ENCODE results near the gene LMAN1L.

The LMAN1L gene

DNA sequence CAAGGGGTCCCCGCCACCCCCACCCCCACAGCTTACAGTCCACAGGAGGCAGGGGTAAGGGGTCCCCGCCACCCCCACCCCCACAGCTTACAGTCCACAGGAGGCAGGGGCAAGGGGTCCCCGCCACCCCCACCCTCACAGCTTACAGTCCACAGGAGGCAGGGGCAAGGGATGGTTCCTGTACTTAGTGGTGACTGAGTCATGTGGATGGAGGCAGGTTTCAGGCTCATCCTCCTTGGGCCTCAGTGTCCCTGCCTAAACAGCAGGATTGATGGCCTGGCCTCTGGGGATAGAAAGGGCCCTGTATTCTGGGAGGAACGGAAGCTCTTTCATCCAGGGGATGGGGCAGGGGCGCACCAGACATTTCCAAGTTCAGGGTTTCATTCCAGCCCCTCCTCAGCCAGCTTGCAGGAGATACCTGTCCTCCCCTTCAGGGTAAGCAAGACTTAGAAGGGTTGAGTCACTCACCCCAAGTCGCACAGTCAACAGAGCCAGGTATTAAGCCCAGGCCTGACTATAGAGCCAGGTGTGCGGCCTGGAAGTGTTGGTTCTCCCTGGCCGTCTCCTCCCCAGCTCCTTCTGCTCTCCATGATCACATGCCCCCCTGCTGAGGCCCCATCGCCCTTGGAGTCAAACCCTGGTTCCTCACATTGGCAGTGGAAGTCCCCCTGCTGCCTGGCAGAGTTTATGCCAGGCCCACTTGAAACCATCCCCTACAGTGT is 18.2 kb upstream of the LMAN1L start:
- no peak for DNase-seq (ENCODE audit: low spot score)

DNA sequence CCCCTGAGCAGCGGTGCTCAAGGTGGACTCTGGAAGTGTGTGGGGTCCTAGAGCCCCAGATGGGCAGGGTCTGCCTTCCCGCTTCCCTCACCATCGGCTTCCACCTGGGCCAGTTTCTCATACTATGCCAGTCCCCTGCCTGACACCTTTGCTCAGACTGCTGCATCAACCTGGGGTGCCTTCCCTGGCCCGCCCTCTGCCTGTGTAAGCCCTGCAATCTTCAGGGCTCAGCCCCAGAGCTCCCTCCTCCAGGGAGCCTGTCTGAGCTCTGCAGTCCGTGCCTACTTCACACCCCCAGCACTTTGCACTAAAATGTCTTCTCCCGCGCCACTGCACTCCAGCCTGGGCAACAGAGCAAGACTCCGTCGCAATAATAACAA is 17.7 kb upstream of the LMAN1L start:
- no peak for DNase-seq (ENCODE audit: low spot score)

DNA sequence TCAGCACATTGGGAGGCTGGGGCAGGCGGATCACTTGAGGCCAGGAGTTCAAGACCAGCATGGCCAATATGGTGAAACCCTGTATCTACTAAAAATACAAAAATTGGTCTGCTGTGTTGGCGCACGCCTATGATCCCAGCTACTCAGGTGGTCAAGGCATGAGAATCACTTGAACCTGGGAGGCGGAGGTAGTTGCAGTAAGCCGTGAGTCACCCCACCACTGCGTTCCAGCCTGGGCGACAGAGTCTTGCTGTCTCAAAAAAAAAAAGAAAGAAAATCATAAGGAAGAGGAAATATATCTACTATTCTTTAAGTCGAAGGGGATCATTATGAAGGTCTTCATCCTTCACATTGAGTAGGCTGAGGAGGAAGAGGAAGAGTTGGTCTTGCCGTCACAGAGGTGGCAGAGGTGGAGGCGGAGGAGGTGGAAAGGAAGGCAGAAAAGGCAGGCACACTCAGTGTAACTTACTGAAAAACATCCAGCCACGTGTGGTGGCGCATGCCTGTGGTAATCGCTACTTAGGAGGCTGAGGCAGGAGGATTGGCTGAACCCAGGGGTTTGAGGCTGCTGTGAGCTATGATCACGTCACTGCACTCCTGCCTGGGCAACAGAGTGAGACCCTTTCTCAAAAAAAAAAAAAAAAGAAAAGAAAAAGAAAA is 16.5 kb upstream of the LMAN1L start:
- no peak for DNase-seq (ENCODE audit: low spot score)

DNA sequence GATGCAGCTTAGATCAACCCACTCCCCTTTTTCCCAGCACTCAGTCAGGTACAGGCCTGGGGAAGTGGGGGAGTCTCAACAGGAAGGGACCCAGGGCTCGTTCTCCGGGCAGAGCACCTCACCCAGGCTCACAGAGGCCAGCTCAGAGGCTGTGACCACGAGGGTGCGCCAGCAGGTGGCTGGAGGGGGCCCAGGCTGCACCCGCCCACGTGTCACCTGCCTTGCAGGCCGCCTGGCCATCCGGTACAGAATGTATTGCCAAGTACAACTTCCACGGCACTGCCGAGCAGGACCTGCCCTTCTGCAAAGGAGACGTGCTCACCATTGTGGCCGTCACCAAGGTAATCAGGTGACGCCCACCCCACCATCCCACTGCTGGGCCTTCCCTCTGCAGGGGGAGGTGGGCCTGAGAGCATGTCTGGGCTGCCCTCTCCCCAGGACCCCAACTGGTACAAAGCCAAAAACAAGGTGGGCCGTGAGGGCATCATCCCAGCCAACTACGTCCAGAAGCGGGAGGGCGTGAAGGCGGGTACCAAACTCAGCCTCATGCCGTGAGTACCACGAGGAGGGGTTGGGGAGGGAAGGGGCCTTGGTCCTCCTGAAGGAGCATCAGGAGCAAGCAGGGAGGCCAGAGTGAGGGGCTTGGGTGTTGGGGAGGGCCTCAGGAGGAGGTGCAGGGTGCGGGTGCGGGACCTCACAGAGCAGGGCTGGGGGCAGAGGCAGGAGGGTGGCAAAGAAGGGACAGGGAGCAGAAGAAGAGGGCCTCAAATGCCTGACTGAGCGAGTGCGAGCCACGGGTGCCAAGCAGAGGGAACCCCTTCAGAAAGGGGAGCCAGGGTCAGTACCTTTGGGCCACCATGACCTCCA is 14.0 kb upstream of the LMAN1L start:
- DNase-seq (ENCODE audit: low spot score): no peak

DNA sequence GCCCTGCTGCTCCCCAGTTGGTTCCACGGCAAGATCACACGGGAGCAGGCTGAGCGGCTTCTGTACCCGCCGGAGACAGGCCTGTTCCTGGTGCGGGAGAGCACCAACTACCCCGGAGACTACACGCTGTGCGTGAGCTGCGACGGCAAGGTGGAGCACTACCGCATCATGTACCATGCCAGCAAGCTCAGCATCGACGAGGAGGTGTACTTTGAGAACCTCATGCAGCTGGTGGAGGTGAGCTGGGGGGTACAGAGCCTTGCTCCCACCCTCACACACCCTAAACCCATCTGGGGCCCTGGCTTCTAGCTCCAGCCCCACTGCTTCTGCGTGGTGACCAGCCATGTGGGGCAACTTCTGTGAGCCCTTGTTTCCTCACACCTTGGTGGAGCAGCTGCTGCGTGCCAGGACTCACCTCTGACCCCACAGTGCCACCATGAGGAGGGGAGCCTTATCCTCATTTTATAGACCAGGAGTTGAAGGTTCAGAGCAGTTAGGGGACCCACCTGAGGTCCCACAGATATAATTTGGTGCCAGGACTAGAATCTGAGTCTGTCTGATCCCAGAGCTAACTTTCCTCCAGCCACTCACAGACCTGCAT is 13.3 kb upstream of the LMAN1L start:
- no peak for DNase-seq (ENCODE audit: low spot score)

DNA sequence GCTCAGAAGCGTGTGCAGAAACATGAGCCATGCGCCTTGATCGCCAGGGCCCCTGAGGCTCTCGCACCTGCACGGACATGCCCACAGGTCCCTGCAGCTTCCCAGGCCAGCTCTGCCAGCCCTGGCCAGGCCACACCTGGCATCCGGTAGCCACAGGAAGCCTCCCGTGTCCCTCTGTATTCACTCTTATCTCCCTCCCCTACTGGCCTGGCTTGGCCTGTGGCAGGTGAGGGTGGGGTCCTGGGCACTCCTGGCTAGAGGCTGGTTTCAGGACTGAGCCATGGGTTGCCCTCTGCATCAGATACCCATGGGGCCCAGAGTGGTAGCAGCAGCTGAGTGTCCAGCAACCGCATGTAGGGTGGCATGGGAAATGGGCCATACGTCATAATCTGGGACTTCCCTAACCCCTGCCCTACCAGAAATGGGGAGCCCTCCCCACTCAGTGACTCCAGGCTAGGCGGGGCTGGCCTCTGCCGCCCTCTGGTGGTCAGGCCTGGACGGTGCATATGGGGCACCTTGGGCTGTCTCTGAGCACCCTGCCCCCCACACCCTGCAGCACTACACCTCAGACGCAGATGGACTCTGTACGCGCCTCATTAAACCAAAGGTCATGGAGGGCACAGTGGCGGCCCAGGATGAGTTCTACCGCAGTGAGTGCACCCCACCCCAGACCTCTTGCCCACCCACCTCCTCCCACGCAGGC is 12.6 kb upstream of the LMAN1L start:
- peak; percentile 81 for DNase-seq (ENCODE audit: low spot score)

DNA sequence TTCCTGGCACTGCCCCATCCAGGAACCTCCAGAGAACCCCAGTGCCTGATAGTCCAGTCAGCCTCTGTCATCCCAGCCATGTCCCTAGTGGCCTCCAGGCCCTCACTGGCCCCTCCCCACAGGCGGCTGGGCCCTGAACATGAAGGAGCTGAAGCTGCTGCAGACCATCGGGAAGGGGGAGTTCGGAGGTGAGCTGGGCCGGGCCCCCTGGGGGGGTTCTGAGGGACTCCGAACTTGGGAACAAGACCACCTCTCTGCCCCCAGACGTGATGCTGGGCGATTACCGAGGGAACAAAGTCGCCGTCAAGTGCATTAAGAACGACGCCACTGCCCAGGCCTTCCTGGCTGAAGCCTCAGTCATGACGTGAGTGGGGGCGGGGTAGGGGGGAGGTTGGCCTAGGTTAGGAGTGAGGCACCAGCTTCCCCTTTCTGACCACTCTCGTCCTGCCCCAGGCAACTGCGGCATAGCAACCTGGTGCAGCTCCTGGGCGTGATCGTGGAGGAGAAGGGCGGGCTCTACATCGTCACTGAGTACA is 12.0 kb upstream of the LMAN1L start:
- no peak for DNase-seq (ENCODE audit: low spot score)

DNA sequence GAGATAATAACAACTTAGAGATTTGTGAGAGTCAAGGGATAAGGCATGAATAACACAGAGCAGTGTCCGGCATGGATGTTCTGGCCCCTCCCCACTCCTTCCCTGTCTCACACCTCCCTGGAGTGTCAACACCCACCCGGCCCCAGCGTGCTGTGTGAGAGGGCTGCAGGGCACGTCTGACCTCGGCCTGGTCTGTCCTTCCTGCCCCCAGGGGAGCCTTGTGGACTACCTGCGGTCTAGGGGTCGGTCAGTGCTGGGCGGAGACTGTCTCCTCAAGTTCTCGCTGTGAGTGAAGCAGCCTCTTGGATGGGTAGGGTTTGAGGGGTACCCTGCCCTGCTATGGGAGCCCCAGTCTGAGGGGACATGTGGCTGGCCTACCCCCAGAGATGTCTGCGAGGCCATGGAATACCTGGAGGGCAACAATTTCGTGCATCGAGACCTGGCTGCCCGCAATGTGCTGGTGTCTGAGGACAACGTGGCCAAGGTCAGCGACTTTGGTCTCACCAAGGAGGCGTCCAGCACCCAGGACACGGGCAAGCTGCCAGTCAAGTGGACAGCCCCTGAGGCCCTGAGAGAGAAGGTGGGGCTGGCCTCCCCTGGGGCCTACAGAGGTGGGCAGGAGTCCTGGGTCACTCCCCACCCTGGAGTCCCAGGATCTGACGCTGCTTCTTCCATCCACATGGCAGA is 11.2 kb upstream of the LMAN1L start:
- no peak for DNase-seq (ENCODE audit: low spot score)

DNA sequence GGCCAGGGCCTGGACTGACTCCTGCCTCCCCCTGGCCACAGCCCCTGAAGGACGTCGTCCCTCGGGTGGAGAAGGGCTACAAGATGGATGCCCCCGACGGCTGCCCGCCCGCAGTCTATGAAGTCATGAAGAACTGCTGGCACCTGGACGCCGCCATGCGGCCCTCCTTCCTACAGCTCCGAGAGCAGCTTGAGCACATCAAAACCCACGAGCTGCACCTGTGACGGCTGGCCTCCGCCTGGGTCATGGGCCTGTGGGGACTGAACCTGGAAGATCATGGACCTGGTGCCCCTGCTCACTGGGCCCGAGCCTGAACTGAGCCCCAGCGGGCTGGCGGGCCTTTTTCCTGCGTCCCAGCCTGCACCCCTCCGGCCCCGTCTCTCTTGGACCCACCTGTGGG is 10.3 kb upstream of the LMAN1L start:
- DNase-seq (ENCODE audit: low spot score): no peak

DNA sequence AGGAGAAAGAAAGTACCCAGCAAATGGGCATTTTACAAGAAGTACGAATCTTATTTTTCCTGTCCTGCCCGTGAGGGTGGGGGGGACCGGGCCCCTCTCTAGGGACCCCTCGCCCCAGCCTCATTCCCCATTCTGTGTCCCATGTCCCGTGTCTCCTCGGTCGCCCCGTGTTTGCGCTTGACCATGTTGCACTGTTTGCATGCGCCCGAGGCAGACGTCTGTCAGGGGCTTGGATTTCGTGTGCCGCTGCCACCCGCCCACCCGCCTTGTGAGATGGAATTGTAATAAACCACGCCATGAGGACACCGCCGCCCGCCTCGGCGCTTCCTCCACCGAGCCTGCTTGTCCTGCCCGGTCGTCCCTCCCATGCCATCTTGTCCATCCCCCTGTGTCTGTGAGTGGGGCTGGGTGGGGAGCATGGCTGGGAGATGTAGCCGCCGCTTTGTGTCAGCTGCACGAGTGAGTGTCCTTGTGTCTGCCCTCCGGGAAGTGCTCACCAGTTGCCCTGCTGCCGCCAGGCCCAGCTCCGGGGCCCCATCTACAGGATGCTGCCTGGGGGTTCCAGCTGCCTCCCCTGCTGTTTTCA is 9.7 kb upstream of the LMAN1L start:
- no peak for DNase-seq (ENCODE audit: low spot score)

DNA sequence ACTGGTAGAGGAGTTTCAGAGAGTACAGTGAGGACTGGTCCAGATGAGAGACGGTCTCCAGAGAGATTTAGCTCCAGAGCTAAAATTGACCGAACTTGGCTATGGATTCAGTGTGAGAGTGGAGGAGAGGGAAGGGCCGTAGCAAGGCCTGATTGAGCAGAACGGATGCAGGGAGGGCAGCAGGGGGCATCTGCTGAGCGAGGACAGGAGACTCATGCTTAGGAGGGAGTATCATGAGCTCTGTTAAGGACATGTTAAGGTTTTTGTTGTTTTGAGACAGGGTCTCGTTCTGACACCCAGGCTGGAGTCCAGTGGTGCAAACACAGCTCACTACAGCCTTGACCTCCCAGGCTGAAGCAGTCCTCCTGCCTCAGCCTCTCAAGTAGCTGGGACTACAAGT is 7.7 kb upstream of the LMAN1L start:
- DNase-seq (ENCODE audit: low spot score): no peak

DNA sequence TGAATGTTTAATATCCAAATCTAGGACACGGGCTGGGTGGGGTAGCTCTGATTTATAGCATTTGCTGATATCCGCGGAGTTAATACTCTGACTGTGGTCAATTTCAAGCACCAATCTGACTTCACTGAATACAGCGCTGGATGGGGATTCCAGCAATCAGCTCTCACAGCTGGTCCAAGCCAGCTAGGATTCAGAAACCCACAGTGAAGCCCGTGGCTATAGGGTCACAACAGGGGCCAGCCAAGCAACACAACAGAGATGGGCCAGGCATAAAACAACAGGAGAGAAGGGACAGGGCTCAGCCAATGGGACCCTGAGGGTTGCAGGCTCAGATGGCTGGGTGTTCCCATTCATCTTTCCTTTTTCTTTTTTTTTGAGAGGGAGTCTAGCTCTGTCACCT is 5.4 kb upstream of the LMAN1L start:
- no peak for DNase-seq (ENCODE audit: low spot score)

DNA sequence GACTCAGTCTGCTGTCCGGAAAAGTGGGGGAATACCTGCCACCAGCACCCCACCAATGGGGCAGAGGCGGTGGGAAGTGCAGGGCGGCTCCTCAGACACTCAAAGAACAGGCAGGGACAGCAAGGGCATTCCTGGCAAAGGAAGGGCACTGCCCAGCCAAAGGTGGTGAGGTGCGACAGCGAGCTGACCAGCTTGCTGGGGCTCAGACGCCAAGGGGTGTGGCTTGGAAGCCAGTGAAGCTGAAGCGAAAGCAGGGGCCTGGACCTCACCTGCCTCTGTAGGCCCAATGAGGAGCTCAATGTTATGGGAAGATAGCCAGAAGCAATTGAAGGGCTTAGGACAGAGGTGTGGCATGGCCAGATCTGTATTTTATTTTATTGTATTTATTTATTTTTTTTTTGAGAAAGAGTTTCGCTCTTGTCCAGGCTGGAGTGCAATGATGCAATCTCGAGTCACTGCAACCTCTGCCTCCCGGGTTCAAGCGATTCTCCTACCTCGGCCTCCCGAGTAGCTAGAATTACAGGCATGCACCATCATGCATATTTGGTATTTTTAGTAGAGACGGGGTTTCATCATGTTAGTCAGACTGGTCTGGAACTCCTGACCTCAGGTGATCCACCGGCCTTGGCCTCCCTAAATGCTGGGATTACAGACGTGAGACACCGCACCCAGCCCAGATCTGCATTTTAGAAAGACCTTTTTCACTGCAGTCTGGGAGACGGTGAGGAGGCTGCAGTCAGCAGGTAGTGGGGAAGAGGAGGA is 4.4 kb upstream of the LMAN1L start:
- DNase-seq (ENCODE audit: low spot score): peak; percentile 63

DNA sequence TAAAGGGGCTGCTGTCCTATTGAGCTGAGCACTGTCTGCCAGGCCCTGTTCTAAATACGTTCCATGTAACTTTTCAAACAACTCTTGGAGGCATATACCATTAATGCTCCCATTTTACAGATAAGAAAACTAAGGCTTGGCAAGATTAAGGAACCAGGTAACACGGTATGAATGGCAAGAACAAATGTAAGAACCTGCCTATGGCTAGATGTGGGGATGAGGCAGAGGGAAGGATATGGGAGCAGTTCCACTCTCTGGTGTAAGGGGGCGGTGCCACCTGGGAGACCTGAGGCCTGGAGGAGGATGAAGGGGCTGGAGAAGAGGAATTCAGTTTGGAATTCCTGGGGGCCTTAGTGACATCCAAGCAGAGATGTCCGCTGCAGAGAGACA is 3.8 kb upstream of the LMAN1L start:
- DNase-seq (ENCODE audit: low spot score): no peak

DNA sequence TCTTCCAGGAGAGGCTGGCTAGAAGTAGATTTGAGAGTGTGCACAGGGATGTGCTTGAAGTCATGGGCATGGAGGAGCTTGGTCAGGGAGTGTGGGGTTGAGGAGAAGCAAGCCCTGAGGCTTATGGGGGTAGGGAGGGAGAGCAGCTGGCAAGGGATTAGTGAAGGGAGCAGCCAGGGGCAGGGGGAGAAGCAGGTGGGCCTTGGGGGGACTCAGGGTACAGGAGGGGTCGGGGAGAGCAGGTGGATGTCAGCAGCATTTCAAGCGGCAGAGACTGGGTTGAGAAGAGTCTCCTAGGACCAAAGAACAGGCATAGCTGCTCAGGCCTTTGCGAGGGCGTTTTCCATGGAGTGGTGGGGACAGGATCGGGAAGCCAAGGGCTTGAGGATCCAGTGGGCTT is 3.4 kb upstream of the LMAN1L start:
- no peak for DNase-seq (ENCODE audit: low spot score)

DNA sequence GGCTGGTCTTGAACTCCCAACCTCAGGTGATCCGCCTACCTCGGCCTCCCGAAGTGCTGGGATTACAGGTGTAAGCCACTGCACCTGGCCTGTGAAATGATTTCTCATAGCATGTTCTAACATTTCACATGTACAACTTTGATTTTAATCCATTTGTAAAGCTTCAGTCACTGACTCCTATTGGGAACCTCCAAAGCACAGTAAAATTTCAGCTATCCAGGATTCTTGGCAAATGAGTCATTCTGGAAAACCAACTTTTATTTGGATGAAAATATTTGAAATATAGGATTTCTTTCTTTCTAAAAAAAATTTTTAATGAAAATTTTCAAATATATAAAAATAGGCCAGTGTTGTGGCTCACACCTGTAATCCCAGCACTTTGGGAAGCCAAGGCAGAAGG is 2.7 kb upstream of the LMAN1L start:
- DNase-seq (ENCODE audit: low spot score): no peak

DNA sequence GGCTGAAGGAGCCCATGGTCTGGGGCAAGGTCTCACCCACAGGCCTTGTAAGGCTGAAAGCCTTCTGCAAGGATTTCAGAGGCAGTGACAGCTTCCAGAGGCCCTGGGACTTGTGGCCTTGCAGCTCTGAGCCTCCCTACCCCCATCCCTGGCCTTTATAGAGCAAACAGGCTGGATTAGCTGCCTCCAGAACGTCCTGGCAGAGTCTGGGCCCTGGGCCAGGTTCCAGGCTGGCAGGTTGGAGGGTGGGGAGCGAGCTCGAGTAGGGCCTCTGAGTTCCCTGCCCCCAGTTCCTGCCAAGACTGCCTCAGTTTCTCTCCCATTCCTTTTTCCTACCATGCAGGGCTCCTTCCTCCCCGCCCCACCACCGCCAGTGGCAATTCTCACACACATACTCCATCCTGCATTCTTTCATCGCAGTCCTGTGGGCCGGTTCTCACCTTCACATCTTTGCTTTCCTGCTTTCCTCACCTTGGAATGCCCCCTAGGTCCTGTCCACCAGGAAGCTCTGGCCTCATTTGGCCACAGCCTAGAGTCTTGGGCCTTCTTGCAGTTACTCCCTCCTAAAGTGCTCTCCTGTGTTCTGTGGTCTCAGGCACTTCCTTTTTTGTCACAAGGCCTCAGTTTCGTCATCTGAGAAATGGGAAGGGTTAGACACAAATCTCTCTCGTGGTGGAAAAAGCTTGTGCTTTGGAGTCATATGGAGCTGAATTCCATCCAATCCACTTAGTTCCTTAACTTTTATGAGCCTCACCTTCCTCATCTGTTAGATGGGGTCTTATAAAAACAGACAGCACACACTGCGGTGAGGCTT is 2.7 kb downstream of the LMAN1L start:
- no peak for DNase-seq (ENCODE audit: low spot score)

DNA sequence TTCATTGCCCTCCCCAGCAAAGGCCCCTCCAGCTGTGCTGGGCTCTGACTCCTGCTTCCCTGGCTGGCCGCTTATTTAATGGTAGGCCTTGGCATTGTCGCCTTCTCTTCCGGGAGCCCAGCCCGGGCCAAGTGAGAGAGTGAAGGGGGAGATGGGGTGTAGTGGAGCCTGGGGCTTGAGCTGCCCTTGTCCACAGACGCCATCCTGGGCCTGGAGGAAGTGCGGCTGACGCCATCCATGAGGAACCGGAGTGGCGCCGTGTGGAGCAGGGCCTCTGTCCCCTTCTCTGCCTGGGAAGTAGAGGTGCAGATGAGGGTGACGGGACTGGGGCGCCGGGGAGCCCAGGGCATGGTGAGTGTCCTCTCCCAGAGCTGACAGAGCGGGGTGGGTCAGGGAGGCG is 3.3 kb downstream of the LMAN1L start:
- DNase-seq (ENCODE audit: low spot score): no peak

Measured in kidney tubule cell (primary cell).